ENCODE results near the gene CLCN5.
A peak's percentile ranks its signal among the peaks of the same experiment; 100 is the strongest.

CLCN5 gene

GRCh38 chrX:49986058-49986457 lies 63.7 kb downstream of the CLCN5 start:
- TF ChIP-seq, protein P1, sequence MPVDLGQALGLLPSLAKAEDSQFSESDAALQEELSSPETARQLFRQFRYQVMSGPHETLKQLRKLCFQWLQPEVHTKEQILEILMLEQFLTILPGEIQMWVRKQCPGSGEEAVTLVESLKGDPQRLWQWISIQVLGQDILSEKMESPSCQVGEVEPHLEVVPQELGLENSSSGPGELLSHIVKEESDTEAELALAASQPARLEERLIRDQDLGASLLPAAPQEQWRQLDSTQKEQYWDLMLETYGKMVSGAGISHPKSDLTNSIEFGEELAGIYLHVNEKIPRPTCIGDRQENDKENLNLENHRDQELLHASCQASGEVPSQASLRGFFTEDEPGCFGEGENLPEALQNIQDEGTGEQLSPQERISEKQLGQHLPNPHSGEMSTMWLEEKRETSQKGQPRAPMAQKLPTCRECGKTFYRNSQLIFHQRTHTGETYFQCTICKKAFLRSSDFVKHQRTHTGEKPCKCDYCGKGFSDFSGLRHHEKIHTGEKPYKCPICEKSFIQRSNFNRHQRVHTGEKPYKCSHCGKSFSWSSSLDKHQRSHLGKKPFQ (tag by site-specific recombination; IDR thresholded peaks at IDR 0.05) = no peak
- TF ChIP-seq ZXDB (tag by site-specific recombination; IDR thresholded peaks at IDR 0.05) (no peak), ZNF660 (tag by site-specific recombination; IDR thresholded peaks at IDR 0.05) (no peak), ZNF157 (tag by site-specific recombination; IDR thresholded peaks at IDR 0.05) (no peak), BCL6B (tag by site-specific recombination; IDR thresholded peaks at IDR 0.05) (no peak), ZNF621 (tag by site-specific recombination; IDR thresholded peaks at IDR 0.05) (no peak), TCF7L2 (IDR thresholded peaks at IDR 0.05; ENCODE audit: borderline replicate concordance, low read depth, low read length) (peak; percentile 57; the same call in 1 of the 2 replicates), FEZF1 (tag by site-specific recombination; IDR thresholded peaks at IDR 0.05) (peak; percentile 38; the same call in 1 of the 2 replicates)
- TF ChIP-seq, protein P2, sequence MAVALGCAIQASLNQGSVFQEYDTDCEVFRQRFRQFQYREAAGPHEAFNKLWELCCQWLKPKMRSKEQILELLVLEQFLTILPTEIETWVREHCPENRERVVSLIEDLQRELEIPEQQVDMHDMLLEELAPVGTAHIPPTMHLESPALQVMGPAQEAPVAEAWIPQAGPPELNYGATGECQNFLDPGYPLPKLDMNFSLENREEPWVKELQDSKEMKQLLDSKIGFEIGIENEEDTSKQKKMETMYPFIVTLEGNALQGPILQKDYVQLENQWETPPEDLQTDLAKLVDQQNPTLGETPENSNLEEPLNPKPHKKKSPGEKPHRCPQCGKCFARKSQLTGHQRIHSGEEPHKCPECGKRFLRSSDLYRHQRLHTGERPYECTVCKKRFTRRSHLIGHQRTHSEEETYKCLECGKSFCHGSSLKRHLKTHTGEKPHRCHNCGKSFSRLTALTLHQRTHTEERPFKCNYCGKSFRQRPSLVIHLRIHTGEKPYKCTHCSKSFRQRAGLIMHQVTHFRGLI (tag by site-specific recombination; IDR thresholded peaks at IDR 0.05) = no peak
- H3K4me1 ChIP-seq (ENCODE audit: control insufficient read depth, insufficient read depth, low read length) = peaks cover 7% of the 10 kb centered on the region; the same call in 1 of the 2 replicates
- POLR2A ChIA-PET = no interaction called here
- CTCF ChIA-PET = no interaction called here
- H3K27ac ChIP-seq (ENCODE audit: extremely low read depth, low read depth, low read length) = no peak overlapping the region
- no peaks in the 10 kb centered on the region for H3K36me3 ChIP-seq (ENCODE audit: control insufficient read depth in 2 of 2, insufficient read depth in 1 of 2, low read length in 2 of 2)
- no peaks in the 10 kb centered on the region for H3K9me3 ChIP-seq (ENCODE audit: control insufficient read depth, insufficient read depth, low read depth, low read length)
- no peak overlapping the region for H3K4me3 ChIP-seq (ENCODE audit: low read depth, low read length)

GRCh38 chrX:49987651-49988050 lies 65.3 kb downstream of the CLCN5 start:
- no peak for TF ChIP-seq ZNF2 (tag by site-specific recombination; IDR thresholded peaks at IDR 0.05)
- TF ChIP-seq ZNF155 (tag by site-specific recombination; IDR thresholded peaks at IDR 0.05) = no peak
- TF ChIP-seq PATZ1 (tag by site-specific recombination; IDR thresholded peaks at IDR 0.05) = no peak
- no peak for TF ChIP-seq ZNF843 (tag by site-specific recombination; IDR thresholded peaks at IDR 0.05)
- no peak for TF ChIP-seq ZNF350 (tag by site-specific recombination; IDR thresholded peaks at IDR 0.05)
- TF ChIP-seq ZNF112 (tag by site-specific recombination; IDR thresholded peaks at IDR 0.05) = no peak
- no peak for TF ChIP-seq ZNF433 (tag by site-specific recombination; IDR thresholded peaks at IDR 0.05; ENCODE audit: low read depth)
- no peak for TF ChIP-seq RBAK (tag by site-specific recombination; IDR thresholded peaks at IDR 0.05)
- TF ChIP-seq ZNF19 (tag by site-specific recombination; IDR thresholded peaks at IDR 0.05; ENCODE audit: low read depth) = no peak
- no peak for TF ChIP-seq ZBTB44 (tag by site-specific recombination; IDR thresholded peaks at IDR 0.05)
- TF ChIP-seq ZNF704 (tag by site-specific recombination; IDR thresholded peaks at IDR 0.05) = no peak
- TF ChIP-seq PRDM6 (tag by site-specific recombination; IDR thresholded peaks at IDR 0.05) = no peak
- no peak for TF ChIP-seq ZNF621 (tag by site-specific recombination; IDR thresholded peaks at IDR 0.05)
- H3K36me3 ChIP-seq (ENCODE audit: control insufficient read depth in 2 of 2, insufficient read depth in 1 of 2, low read length in 2 of 2) = no peaks in the 10 kb centered on the region
- ChIA-PET CTCF (no interaction called here), POLR2A (no interaction called here)
- H3K27ac ChIP-seq (ENCODE audit: extremely low read depth, low read depth, low read length) = no peak overlapping the region
- peaks cover 3% of the 10 kb centered on the region; the same call in 1 of the 2 replicates for H3K4me1 ChIP-seq (ENCODE audit: control insufficient read depth, insufficient read depth, low read length)
- H3K4me3 ChIP-seq (ENCODE audit: low read depth, low read length) = no peak overlapping the region
- no peaks in the 10 kb centered on the region for H3K9me3 ChIP-seq (ENCODE audit: control insufficient read depth, insufficient read depth, low read depth, low read length)
